ENCODE measurements around the gene SLC45A3. TPM values are rescaled to one million over a fixed set of nuclear protein-coding genes. Genes with fewer than 3 reads are reported as not detected.

SLC45A3 gene
- total RNA-seq, 1 donor from 2014 or later = 1.1 TPM

DNA sequence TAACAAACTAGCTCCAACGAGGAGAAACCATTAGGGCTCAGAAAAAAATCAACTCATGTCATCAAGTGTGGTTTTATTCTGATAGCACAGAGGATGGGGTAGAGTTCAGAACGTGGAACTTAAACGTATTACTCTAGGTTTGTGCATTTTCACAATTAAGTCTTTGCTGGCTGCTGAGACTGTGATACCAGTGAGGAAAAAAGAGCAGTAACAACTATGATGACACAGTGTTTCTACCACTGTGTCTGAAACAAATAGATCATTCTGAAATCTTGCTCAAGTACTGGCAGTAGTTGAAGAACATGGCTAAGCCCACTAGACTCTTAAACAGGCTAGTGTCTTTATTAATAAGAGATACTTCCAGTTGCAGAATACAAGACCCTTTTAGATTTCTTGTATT lies 38.7 kb upstream of the SLC45A3 start:
- DNase-seq (ENCODE audit: extremely low spot score, unreplicated experiment) = no peak
- TF ChIP-seq, protein P1, sequence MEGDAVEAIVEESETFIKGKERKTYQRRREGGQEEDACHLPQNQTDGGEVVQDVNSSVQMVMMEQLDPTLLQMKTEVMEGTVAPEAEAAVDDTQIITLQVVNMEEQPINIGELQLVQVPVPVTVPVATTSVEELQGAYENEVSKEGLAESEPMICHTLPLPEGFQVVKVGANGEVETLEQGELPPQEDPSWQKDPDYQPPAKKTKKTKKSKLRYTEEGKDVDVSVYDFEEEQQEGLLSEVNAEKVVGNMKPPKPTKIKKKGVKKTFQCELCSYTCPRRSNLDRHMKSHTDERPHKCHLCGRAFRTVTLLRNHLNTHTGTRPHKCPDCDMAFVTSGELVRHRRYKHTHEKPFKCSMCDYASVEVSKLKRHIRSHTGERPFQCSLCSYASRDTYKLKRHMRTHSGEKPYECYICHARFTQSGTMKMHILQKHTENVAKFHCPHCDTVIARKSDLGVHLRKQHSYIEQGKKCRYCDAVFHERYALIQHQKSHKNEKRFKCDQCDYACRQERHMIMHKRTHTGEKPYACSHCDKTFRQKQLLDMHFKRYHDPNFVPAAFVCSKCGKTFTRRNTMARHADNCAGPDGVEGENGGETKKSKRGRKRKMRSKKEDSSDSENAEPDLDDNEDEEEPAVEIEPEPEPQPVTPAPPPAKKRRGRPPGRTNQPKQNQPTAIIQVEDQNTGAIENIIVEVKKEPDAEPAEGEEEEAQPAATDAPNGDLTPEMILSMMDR (IDR thresholded peaks at IDR 0.05) = no peak
- Mint-ChIP-seq H3K9me3 (ENCODE audit: unreplicated experiment) (no peaks in the 10 kb centered on the region), H3K4me1 (ENCODE audit: unreplicated experiment) (no peaks in the 10 kb centered on the region), H3K4me3 (ENCODE audit: unreplicated experiment) (no peak overlapping the region), H3K27ac (ENCODE audit: unreplicated experiment) (no peak overlapping the region), H3K36me3 (ENCODE audit: unreplicated experiment) (peaks cover 59% of the 10 kb centered on the region), H3K27me3 (ENCODE audit: unreplicated experiment) (no peaks in the 10 kb centered on the region)

DNA sequence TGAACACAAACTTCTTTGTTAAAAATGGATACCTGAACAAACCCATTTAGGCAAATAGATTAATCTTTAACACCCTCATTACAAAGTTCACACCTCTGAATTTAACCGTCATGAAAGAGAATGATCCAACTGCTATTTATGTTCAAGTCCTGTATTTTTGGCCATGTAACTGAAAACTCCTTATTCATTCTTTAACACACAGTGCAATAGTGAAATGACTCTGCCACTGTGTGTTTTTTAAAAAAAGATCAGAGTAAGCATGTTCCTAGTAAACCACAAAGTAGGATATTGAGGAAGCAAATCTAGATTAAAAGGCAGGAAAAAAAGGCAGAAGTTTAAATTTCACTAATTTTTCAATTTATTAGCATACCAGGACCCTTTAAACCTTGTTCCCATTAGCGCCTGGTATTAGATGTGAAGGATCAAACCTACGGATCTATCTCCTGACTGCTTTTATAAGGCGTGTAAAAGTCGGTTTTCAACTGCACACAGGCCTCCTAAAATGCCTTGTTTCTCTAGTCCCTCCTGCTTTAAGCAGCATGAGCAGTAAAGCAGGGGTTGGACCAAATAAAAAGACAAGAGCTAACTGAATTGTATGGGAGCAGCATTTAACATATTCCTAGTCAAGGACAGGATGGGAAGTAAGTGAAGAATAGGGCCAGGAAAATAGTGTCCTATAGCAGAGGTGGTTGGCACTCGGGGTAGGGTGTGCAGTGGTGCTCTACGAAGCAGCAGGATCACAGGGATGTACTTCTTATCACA lies 36.2 kb upstream of the SLC45A3 start:
- H3K9me3 Mint-ChIP-seq (ENCODE audit: unreplicated experiment) = no peaks in the 10 kb centered on the region
- H3K4me3 Mint-ChIP-seq (ENCODE audit: unreplicated experiment) = no peak overlapping the region
- H3K4me1 Mint-ChIP-seq (ENCODE audit: unreplicated experiment) = no peaks in the 10 kb centered on the region
- no peak for DNase-seq (ENCODE audit: extremely low spot score, unreplicated experiment)
- peaks cover 57% of the 10 kb centered on the region for H3K36me3 Mint-ChIP-seq (ENCODE audit: unreplicated experiment)
- H3K27ac Mint-ChIP-seq (ENCODE audit: unreplicated experiment) = no peak overlapping the region
- H3K27me3 Mint-ChIP-seq (ENCODE audit: unreplicated experiment) = no peaks in the 10 kb centered on the region
- TF ChIP-seq, protein P1 (IDR thresholded peaks at IDR 0.05) = no peak

DNA sequence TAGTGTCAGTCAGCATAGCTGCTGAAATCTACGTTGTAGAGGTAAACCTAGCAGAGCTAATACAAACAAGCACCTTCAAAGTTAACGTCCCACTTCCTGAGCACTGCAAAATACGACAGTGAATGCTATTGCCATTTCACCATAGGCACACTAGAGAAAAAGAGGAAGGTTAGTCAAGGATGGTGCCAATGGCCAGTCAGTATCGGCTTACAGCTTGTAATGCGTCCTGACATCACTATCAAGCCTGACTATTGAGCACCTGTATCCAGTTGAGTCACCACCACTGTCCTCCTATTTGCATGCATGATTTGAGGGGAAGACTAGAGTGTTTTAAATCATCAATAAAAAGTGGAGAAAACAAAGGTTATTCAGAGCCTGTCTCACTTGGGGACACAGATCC lies 35.3 kb upstream of the SLC45A3 start:
- H3K27ac Mint-ChIP-seq (ENCODE audit: unreplicated experiment) = no peak overlapping the region

DNA sequence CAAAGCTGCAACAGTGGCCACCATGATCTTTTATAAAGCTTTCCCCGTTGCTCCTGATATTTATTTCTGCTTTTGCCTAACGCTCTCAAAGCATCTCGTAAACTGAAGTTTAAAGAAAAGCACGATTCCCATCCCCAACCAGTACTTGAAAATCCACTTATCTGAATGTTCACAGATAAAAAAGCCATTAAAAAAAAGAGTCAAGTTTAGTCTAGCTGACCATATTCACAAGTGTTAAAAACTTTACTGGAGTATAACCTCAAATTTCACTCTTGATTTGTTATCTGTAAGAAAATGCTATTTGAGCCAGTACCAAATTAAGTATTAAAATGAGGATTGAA lies 34.6 kb upstream of the SLC45A3 start:
- Mint-ChIP-seq H3K27me3 (ENCODE audit: unreplicated experiment) (no peaks in the 10 kb centered on the region), H3K27ac (ENCODE audit: unreplicated experiment) (no peak overlapping the region), H3K36me3 (ENCODE audit: unreplicated experiment) (peaks cover 47% of the 10 kb centered on the region), H3K4me1 (ENCODE audit: unreplicated experiment) (peaks cover 5% of the 10 kb centered on the region), H3K4me3 (ENCODE audit: unreplicated experiment) (no peak overlapping the region), H3K9me3 (ENCODE audit: unreplicated experiment) (no peaks in the 10 kb centered on the region)
- TF ChIP-seq, protein P1 (IDR thresholded peaks at IDR 0.05) = no peak
- no peak for DNase-seq (ENCODE audit: extremely low spot score, unreplicated experiment)

More for the DNA sequence above, 35.3 kb upstream of the SLC45A3 start:
- Mint-ChIP-seq H3K27me3 (ENCODE audit: unreplicated experiment) (no peaks in the 10 kb centered on the region), H3K4me1 (ENCODE audit: unreplicated experiment) (peaks cover 4% of the 10 kb centered on the region), H3K9me3 (ENCODE audit: unreplicated experiment) (no peaks in the 10 kb centered on the region), H3K36me3 (ENCODE audit: unreplicated experiment) (peaks cover 51% of the 10 kb centered on the region), H3K4me3 (ENCODE audit: unreplicated experiment) (no peak overlapping the region)
- DNase-seq (ENCODE audit: extremely low spot score, unreplicated experiment) = no peak
- TF ChIP-seq, protein P1 (IDR thresholded peaks at IDR 0.05) = no peak

DNA sequence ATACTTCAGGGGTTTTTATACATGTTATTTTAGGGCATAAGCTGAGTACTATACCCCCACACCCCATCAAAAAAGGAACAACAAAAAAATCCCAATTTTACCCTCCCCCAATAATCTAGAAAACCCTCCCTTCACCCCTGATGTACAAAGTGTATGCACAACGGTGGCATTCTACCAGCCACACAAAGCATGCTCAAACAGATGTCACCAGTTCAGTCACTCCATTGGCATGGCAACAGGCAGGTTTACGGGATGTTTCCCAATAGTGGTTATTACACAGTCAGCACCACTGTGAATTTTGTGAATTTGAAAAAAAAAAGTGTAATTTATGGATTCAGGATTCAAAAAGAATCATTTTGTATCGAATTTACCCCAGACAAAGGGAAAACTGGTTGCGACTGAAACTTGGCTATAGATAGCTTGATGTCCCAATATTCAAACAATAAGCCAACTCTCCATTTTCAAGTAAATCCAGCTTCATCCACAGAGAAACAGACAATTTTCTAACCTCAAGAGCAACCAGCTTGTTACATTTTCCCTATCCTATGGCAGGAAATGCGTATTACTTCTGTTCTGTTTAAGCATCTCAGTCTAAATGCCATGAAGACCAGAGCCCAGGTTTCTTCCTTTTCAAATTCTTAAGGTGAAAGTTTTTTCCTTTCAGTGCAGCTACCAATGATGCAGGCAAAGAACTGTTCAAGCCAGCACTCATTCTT lies 34.0 kb upstream of the SLC45A3 start:
- Mint-ChIP-seq H3K27ac (ENCODE audit: unreplicated experiment) (peak overlapping the region; percentile 31), H3K4me3 (ENCODE audit: unreplicated experiment) (no peak overlapping the region)
- no peak for DNase-seq (ENCODE audit: extremely low spot score, unreplicated experiment)

More for the DNA sequence above, 34.0 kb upstream of the SLC45A3 start:
- TF ChIP-seq, protein P1 (IDR thresholded peaks at IDR 0.05) = no peak
- H3K9me3 Mint-ChIP-seq (ENCODE audit: unreplicated experiment) = no peaks in the 10 kb centered on the region
- H3K36me3 Mint-ChIP-seq (ENCODE audit: unreplicated experiment) = peaks cover 43% of the 10 kb centered on the region
- no peaks in the 10 kb centered on the region for H3K27me3 Mint-ChIP-seq (ENCODE audit: unreplicated experiment)
- peaks cover 10% of the 10 kb centered on the region for H3K4me1 Mint-ChIP-seq (ENCODE audit: unreplicated experiment)
